Measurements from ENCODE around the gene TRPC4AP.

Gene TRPC4AP

DNA sequence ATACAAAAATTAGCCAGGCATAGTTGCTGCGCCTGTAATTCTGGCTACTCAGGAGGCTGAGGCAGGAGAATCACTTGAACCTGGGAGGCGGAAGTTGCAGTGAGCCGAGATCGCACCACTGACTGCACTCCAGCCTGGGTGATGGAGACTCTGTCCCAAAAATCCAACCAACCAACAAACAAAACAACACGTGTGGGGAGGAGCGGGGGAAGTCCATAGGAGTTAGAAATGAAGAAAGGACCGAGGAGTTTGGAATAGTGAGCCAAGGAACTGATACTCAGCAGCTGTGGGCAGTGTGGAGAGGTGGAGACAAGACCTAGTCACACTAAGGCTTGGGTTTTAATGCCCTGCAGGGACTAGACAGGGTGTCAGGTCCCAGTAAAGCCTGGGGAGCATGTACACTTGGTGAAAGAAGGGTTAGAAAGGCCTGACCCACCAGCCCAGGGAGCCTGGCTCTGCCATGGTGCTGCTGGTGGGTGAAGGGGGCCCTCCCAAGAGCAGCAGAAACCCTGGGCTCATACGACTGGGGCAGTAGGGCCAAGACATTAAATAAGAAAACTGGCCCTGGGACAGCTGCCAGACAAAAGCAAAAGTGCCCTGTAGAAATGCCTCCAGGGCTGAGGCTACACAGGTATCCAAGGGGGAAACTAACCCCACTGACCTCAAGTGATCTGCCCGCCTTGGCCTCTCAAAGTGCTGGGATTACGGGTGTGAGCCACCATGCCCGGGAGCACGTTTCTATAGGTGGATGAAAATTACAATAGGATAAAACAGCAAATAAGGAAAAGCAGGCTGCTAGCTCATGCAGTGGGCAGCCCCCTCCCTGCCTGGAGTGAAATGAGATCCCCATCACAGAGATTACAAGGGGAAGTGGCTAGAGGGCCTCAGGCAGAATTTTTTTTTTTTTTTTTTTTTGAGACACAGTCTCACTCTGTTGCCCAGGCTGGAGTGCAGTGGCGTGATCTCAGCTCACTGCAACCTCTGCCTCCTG lies 78.9 kb downstream of the TRPC4AP start:
- no peak for DNase-seq (ENCODE audit: low read depth in 2 of 2)

DNA sequence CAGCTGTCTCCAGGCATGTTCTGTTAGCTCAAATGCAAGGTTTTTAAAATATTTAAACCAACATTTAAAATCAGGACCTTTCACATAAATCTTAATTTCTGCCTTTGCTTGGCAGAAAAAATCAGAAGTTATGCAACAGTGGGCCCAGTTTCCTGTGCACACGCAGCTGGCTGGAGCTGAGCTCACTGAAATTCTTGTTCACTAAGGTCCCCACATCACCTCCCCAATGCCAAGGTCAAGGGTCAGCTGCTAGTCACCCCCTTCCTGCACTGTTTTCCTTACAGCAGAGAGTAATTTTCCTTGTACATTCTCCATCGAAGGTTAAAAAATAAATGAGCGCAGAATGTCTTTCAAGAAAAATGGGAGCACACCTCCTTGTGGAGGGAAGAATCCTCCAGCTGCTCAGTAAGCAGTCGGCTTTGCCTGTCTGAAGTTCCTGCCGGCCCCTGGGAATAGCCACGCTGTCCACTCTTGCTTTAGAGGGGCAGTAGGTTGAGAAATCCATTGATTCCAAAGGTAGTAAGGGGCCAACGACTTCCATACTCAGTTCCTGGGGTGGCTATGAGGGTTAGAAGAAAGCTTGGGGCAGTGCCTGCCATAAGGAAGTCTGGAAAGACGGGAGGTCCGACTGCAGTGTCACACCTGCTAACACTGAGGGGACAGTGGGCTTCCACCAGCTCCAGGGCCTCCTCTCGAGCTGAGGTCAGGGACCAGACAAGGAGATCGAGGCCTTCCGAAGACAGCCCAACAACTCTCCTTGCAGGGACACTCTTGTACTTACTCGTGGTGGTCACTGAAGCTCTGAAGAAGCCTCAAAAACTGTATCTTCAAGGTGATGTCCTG lies 80.2 kb downstream of the TRPC4AP start:
- no peak for DNase-seq (ENCODE audit: low read depth in 2 of 2)

DNA sequence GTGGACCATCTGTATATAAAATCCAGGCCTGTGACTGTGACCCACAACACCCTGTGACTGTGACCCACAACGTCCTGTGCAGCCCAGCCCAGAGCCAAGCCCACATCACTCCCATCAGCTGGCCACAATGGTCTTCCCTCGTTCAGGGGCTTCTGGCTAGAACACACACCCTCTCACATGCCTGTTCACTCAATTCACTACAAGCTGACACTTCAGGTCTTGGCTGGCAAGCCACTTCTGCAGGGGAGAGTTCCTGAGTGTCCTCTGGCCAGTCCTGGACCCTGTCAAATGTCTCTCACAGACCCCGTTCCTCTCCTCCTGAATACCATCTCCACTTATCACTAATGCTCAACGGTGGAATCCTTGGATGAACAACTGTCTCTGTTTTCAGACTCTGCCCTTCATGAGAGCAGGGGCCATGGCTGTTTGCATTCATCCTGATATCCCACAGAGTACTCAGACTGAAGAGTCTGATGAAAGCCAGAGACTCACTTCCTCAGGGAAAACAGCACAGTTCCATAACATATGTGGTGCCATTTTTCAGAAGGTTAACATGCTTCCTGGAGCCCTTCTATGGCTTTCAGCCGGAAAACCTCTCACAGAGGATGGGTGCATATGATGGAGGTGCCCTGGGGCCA lies 80.9 kb downstream of the TRPC4AP start:
- no peak for DNase-seq (ENCODE audit: low read depth in 2 of 2)

DNA sequence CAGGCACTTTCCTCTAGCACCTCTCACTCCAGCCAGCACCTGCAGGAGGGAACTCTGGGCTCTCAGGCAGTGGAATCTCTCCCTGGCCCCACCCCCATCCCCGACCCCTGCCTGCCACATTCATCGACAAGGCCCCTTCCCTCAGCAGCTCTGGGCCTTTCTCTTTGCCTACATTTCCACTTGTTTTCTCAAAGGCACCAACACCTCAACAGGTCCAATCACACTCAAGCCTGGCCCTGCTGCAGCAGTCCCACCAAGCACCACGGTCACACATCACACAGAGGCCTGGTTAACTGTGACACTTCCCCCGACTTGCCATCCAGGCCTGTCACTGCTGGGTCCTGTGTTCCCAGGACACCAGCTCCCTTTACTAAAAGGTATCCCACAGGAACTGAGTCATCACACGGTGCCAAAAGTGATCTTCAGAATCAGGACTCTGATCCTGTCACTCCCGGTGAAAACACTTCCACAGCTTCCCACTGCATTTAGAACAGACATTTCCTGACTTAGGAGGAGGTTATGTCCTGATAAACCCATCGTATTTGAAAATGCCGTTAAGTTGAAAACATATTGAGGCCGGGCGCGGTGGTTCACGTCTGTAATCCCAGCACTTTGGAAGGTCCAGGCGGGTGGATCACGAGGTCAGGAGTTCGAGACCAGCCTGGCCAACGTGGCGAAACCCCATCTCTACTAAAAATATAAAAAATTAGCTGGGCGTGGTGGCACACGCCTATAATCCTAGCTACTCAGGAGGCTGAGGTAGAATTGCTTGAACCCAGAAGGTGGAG lies 82.0 kb downstream of the TRPC4AP start:
- no peak for DNase-seq (ENCODE audit: low read depth in 2 of 2)

DNA sequence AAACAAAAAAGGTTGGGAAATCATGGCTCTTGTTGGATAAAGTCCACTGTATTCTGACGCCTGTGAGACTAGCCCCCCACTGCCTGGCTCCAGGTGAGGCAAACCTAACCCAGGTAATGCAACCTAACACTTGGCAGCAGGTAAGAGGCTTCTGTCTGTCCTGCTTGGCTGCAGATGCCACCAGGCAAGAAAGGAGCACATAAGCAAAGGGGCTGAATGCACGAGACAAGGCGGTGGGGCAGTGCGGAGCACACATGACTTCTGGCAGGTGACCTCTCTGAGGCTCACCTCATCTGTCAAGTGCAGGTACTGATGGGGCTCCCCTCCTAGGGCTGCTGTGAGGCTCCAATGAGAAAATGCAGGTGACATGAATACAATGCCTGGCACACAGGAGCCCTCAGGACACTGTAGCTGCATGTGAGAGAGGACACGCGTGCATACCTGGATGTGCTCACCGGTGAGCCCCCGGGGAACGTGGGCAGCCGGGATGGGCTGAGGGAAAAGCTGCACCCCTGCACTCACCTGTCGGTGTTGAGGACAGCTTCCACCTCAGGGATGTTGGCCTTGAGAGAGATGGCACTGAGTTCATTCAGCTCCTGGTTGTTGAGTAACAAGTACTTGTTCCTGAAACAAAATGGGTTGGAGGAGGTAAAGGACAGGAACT lies 82.8 kb downstream of the TRPC4AP start:
- no peak for DNase-seq (ENCODE audit: low read depth in 2 of 2)

DNA sequence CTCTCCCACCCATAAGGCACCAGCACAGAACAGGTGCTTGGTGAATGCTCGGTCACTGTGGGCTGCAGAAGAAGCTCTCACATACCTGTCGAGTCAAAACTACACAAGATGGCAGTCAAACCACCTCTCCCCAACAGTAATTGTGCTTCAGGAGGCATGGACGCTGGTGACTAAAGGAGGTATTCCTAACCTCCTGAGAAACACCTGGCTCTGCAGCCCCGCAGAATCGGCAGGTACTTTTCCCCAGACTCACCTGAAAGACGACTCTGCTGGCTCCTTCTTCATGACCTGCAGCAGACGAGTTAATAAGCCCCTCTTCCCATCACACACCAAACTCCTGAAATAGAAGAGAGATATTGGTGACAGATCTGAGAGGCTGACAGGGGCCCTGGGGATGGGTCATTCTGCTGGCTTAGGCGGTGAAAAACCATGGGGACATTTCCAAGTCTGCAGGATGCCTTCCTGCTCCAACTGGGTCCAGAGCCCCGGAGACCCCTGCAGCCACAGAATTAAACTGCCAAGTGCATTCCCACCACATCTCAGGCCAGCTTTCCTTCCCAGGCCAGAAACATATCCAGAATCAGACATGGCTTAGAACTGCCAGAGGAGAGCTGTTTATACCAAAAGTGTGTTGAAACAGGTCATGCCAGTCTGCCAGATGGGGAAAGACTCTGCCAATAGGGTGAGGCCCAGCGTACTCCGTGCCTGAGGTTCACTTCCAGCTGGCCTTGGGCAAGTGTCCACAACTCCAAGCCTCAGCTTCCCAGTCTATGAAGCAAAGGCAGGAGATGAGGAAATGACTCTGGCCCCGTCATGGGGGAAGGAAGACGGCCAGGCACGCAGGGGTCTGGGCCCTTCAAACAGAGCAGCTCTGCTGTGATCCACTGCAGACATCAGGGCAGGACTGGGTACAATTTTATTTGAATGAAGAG lies 83.9 kb downstream of the TRPC4AP start:
- DNase-seq (ENCODE audit: low read depth in 2 of 2): no peak

DNA sequence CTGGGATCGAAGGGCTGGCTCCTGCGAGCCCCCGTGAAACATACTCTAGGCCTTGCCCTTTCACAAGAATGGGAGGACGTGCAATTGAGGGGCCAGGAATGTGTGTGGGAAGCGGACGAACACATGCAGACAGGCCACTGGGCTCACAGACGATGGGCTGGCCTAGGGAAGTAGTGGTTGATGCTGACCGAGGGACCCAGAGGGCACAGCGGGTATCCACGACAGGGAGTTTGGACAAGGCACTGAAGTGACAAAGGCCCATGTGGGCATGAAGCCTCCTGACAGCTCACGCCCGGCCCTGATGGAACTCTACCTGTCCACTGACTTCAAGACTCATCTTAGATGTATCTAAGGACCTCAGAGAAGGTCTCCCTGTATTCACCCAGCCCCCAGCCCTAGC lies 84.7 kb downstream of the TRPC4AP start:
- DNase-seq (ENCODE audit: low read depth in 2 of 2): no peak

DNA sequence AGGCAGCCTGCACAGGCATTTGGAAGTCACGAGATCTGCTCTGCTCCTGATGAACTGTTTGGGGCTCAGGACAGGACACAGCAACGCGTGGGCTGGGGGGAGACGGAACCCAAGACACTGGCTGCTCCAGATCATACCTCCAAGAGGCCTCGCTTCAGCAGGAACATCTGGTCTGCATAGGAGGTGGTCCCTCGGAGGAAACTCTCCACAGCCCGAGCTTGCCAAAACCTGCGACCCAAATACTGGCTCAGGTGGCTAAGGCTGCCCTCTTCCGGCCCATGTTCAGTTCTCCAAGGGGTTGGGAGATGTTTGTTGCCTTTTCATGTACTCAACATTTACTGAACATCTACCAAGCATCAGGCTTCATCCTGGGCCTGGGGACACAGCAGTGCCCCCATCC lies 85.2 kb downstream of the TRPC4AP start:
- no peak for DNase-seq (ENCODE audit: low read depth in 2 of 2)

DNA sequence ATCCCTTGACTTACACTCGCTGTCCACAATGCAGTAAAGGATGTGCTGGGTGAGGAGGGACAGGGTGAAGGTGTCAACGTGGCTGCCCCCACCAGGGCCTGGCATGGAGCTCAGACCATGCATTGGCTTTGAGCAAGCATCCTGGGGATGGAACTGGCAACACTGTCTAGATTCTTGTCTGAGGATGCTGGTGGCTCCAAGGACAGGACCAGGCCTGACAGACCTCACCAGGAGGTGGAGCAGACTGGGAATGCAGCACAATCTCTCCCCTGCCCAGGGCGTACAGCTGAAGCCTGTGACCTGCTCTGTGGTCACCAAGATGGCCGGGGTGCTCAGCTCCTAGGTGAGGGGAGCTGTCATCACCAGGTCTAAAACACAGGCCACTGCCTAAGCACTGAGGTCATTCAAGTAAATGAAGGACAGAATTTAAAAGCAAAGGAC lies 86.1 kb downstream of the TRPC4AP start:
- no peak for DNase-seq (ENCODE audit: low read depth in 2 of 2)

DNA sequence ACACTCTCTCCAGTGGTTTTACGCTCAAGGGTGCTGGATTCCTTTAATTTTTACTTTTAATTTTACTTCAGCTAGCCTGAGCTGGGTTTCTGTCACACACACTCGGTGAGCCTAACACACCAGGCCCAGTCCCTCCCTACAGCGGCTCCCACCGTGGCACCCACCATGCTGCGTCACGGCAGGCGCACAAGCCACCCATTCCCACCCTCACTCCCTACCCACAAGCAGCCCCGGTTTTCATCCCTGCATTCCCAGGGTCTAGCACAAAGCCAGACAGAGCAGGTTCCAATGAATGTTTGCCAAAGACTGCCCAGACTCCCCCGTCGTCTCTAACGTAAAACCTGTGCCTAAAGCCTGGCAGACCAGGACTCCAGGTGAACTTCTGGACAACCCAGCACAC lies 86.6 kb downstream of the TRPC4AP start:
- no peak for DNase-seq (ENCODE audit: low read depth in 2 of 2)

DNA sequence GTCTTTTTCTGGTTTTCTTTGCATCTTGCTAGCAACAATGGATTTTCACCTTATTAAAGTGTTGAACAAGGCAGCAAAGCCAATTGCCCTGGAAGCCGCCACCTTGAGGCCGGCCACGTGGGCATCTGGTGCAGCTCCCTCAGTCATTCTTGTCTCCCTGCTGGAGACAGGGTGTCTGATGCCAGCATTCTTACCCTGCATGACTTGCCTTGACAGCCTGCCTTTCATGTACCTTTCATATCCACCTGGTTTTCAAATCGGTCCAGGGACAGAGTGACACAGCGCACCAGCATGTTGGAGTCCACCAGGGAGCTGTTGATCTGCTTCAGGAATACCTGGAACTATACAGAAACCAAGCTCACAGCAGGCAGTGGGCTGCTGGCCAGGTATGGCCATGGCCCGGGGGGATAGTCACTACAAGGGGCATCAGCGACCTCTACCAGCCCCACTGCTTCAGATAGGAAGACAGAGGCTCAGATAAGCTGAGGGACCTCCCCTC lies 87.1 kb downstream of the TRPC4AP start:
- DNase-seq (ENCODE audit: low read depth in 2 of 2): no peak

DNA sequence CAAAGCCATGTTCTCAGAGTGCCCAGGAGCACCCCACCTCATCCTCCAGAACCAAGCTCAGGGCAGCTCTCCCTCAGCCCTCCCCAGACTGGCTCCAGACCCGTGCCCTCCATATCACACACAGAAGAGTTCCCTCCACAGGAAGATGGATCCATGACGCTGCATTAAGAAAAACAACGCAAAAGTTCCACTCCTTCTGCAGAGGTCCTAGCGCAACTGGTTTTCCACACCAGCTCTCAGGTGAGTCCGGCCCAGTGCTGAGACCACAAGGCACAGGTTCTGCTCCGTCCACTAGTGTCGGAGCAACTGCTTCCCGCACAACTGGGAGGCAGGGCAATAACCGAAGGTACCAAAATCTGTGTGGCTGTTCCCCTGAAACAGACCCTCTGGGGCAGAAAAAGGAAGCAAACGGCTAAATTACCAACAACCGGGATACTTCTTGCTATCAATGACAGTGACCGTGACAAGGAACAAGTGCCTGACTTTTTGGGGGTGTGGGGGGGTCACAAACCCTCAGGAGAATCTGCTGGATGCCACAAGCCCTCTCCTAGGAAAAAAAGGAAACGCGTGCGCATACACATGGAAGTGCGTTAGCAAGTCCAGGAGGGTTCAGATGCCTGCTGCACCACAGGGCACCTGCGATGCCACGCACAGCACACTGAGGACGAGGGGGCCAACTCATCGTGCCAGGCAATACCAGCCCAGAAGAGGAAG lies 87.7 kb downstream of the TRPC4AP start:
- no peak for DNase-seq (ENCODE audit: low read depth in 2 of 2)

DNA sequence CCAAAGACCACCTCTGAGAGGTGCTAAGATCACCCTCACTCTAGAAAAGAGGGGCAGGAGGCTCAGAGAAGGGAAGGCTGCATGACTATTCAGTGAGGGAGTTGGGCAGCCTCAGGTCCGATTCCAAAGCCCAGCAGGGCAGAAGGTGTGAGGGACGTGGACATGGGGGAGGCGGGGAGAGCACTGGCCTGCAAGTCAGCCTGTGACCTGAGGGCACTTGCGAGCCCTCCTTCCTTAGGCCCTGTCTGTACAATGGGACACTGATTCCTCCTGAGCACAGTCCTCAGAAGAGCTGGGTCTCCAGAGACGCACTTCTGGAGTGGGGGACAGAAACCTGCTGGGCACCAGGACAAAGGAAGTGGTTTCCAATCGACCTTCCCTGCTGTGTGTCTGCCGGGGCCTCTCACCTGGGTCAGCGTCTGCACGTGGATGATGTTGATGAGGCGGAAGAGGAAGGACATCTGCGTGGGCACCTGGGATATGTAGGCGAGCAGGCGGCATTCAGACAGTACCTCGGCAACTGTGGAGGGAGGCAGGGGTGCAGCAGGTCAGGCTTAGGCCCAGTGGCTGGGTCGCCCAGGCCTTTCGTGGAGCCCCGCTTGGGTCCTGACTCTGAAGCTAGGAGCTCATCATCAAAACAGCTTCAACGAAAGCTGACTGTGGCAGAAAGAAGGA lies 88.4 kb downstream of the TRPC4AP start:
- DNase-seq (ENCODE audit: low read depth in 2 of 2): no peak

DNA sequence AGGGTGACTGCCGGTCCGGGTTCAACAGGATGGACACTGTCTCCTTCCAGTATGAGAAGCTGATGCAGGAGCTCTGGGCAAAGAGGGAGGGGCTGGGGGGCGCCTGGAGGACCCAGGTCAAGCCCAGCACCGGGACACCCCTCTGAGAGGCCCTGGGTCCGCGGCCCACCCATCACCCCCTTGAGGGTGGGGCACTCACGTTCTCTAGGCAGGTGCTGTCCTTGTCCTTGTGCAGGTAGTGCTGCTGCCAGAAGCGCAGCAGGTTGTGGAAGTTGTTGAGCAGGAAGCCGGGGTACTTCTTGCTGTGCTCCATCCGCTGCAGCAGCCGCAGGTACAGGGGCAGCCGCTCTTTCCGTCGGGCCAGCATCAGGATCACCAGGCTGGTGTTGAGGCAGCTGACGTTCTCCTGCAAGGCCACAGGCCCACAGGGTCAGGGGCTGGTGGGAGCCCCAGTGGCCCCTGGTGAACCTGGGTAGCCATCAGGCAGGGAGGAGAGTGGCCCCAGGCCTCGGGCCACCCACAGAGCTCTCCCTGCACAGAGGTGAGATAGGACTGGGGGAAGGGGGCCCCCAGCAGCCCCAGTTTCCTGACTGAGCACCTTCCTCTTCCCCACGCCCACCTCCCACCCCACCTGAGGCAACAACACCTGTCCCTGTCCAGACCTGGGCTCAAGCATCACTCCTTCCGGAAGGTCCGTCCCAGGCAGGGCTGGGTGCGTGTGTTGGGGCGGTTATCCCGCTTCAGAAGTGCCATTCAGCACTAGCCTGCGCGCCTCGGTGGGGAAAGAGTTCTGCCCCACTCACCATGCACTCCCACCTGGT lies 89.2 kb downstream of the TRPC4AP start:
- no peak for DNase-seq (ENCODE audit: low read depth in 2 of 2)

DNA sequence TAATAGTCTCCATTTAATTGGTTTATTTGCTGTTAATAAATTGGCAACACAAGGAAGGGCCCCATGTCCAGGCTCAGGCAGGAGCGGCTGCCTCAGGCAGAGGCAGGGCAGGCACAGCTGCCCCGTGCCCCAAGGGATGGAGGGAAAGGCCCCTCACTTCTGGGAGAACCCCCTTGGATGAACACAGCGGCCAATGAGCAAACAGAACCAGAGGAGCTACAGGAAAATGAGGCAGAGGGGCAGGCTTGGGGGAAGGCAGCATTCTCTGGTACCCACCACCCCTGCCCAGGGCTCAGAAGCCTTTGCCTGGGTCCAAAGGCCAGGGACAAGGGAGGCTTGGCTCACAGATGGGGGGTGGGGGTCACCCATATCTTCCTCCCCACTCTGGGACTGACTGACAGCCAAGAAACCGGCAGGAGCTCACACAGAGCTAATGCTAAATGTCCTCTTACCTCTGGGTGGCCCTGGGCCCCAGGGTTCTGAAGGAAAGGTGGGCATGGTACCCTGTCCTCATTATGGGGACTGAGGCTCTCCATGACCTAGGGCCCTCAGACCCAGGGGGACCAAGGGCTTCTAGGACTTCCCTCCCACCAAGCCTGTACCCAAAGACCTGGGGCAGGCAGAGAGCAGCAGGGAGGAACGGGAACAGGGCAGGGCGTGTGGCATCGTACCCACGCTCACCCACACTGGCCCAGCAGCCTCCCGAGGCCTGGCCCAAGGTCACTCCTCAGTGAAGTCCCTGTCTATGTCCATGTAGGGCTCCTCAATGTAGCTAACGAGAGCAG lies 90.0 kb downstream of the TRPC4AP start:
- DNase-seq (ENCODE audit: low read depth in 2 of 2): no peak

DNA sequence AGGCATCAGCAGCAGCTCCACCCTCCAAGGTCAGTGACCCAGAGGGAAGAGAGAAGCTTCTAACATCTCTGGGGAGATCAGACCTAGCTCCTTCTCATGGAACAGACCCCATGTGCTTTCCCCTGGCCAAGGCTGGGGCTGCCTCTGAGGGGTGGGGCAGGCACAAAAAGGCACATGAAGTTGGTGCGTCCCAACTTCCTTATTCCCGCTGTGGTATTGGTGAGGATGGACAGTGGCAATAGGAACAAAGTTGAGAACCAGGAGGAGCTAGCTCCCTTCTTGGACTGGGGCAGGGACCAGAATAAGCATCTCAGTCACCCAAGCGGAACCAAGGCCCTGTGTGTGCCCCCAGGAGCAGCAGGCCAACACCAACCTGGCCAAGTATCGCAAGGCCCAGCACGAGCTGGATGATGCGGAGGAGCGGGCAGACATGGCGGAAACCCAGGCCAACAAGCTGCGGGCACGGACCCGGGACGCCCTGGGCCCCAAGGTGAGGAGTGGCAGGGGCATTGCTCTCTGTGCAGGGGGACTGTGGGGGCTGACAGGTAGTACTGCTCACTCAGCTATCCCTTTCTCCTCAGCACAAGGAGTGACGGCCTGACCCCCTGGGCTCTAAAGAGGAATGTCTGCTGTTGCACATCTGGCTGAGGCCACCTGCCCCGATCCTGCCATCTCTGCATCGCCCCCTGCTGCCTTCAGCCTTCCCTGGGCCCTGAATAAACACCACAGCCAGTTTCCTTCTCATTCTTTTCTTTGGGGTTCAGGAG lies 90.8 kb downstream of the TRPC4AP start:
- DNase-seq (ENCODE audit: low read depth in 2 of 2): no peak

Measured in activated CD8-positive, alpha-beta memory T cell treated with anti-CD3 and anti-CD28 coated beads for 4 hours (primary cell).